ENCODE results near the gene PALM.
"Not testable (repeated sequence)": the region's sequence is repeated elsewhere in the genome, so short reads cannot be mapped to it uniquely, and the experiment has no call there.

Gene PALM

GRCh38 chr19:679418-680286 is 29.1 kb upstream of the PALM start:
- DNase-seq, result no peak

- peak; percentile 57 for DNase-seq
Measured at GRCh38 chr19:680287-681028, 28.3 kb upstream of the PALM start.

GRCh38 chr19:681029-682019 is 27.4 kb upstream of the PALM start:
- no peak for DNase-seq

- DNase-seq, result no peak
Measured at GRCh38 chr19:682678-683320, 25.9 kb upstream of the PALM start.

- DNase-seq, result no peak
Measured at GRCh38 chr19:685454-685931, 23.2 kb upstream of the PALM start.

- no peak for DNase-seq
Measured at GRCh38 chr19:686589-687297, 22.0 kb upstream of the PALM start.

- DNase-seq, result no peak
Measured at GRCh38 chr19:687569-688166, 21.1 kb upstream of the PALM start.

- no peak for DNase-seq
Measured at GRCh38 chr19:688214-688613, 20.5 kb upstream of the PALM start.

- DNase-seq, result no peak
Measured at GRCh38 chr19:688992-689391, 19.7 kb upstream of the PALM start.

GRCh38 chr19:690203-690602 is 18.5 kb upstream of the PALM start:
- DNase-seq, result no peak

- DNase-seq, result no peak
Measured at GRCh38 chr19:694481-695351, 14.0 kb upstream of the PALM start.

- no peak for DNase-seq
Measured at GRCh38 chr19:695352-695949, 13.3 kb upstream of the PALM start, which contains the start of gene PRSS57. Gene PRSS57 (minus strand): TSS chr19:695452. CDS start chr19:695430, 22 bp downstream.

- not testable (repeated sequence) for DNase-seq
Measured at GRCh38 chr19:698529-698928, 10.2 kb upstream of the PALM start.

GRCh38 chr19:699885-700284 is 8.8 kb upstream of the PALM start:
- not testable (repeated sequence) for DNase-seq

- not testable (repeated sequence) for DNase-seq
Measured at GRCh38 chr19:702847-703246, 5.9 kb upstream of the PALM start.

- no peak for DNase-seq
Measured at GRCh38 chr19:703329-703650, 5.4 kb upstream of the PALM start.

GRCh38 chr19:703651-704446 is 4.9 kb upstream of the PALM start:
- no peak for DNase-seq

- no peak for DNase-seq
Measured at GRCh38 chr19:704447-704741, 4.3 kb upstream of the PALM start.
